A172 (cell line): ENCODE results near the gene PTH1R. TPM values are rescaled to one million over a fixed set of nuclear protein-coding genes. Genes with fewer than 3 reads are reported as not detected.
A peak's percentile ranks its signal among the peaks of the same experiment; 100 is the strongest.

Experiments used
- DNase-seq: peaks from one replicate; pipeline ENCODE4 v3.0.0-alpha.2; 2015; ENCODE audit warnings: low spot score
- total RNA-seq: library from RNA; depleted of rRNA; stranded (reverse); fragments of >200 nt; shearing (Covaris generic); gene quantifications from 2 replicates; pipeline ENCODE4 v1.2.3, GENCODE V29; 2014; rRNA removed

PTH1R gene
- total RNA-seq, 1 experiment from 2014 or later, result 2.8 TPM

DNA sequence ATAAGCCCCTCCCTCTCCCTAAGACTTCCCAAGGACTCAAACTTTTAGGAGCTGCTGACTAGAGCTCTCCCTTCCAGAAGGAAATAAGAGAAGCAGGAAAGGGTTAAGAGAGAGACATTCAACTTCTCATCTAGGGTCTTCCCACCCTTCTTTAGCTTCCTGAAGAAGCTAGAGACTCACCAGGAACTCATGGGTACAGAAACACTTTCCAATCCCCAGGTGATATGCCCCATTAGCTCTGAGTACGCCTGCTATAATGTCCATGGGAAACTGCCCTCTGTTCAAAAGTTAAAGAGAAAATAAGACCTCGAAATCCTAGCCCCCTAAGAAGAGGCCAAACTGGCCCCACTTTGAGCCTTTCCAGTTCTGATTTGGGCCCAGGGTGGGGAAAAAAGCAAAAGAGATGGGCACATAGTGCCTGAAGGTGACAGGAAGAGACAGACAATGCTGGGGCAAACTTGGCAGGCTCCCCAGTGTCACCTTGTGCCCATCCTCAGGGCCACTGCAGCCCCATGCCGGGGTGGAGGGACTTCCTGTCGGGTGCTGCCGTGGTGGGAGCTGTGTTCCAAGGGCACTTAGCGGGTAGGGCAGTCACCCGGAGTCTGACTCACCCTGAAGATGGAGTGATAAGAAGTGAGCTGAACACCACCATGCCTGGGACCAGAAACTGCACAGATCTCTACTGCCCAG is 69.5 kb downstream of the PTH1R start:
- DNase-seq, result peak; percentile 87

DNA sequence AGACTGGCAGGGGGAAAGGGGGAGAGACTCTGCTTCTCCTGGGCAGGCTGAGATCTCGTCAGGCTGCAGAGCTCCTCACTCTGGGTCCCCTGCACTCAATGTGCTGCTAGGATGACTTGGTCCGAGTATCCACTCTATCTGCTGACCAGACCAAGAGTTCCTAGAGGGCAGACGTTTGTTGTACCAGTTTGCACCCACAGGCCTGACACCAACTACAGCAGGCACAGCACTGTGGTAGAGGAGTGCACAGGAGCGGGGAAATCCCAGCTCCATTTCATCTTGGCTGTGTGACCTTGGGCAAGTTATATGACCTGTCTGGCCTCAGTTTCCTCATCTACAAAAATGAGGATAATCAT is 70.0 kb downstream of the PTH1R start:
- no peak for DNase-seq

DNA sequence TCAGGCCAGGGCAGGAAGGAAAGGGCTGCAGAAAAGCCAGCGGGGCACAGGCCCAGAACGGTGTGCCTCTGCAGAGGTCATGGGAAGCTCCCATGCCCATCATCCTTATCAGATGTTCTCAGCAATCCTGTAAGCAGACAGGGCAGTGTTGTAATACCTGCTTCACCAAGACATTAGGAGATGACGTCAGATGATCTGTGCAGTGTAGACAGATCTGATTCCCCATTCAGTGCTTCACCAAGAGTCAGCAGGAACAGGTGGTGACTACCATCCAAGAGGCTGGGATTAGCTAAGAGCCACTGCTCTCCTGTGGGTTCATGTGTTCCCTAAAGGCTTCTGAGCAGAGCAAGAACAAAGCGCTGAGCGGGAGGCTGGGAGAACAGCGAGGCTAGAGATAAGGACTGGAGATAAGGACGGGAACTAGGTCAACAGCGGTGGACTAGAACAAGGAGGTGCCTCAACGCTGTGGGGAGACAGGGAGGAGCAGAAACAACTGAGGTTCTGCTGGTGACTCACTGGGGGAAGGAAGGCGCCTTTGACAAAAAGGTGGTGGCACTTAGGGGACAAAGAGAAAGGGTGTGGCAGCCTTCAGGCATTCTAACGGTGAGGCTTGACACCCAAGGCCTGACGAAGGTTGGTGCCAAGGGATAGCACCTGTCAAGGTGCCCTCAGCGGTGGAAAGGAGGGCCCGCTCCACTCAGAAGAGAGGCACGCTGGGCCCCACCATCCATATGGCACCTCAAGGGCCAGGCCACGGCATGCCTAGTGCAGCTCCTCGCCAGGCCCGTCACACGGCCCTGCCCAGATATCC is 70.7 kb downstream of the PTH1R start:
- DNase-seq, result peak; percentile 82

DNA sequence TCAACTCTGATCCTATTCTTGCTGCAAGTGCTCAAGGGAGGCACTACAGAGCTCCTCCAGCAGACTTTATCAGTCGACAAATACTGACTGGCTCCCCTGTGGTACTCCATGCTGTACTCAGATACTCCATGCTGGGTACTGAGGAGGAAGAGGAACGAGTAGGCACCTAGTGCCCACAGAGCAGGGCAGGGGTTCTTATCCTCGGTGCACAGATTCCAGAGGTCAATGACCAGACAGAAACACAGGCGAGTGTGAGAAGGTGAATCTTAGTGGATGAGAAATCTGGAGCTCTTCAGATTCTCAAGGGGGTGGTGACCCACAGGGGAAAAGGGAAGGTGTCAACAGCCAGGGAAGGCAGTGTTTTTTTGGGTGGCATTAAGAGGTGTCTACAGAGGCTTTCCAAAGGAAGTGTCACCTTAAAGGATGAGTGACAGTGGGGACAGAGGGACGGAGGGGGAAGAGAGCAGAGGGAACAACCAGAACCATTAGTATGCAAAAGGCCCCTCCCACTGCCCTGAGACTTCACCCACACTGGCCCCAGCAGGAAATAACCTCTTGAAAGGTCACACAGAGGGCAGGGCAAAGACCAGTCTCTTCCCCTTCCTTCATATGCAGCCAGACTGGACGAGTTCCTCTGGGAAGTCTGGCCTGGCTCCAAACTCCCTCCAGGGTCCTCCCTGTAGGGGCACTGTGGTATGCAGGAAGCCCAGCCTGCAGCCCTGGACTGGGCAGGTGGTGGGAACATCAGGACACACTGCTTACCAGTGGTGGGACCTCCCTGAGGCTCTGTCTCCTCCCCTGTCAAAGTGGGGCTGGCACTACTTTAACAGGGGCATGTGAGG is 71.5 kb downstream of the PTH1R start:
- peak; percentile 50 for DNase-seq

DNA sequence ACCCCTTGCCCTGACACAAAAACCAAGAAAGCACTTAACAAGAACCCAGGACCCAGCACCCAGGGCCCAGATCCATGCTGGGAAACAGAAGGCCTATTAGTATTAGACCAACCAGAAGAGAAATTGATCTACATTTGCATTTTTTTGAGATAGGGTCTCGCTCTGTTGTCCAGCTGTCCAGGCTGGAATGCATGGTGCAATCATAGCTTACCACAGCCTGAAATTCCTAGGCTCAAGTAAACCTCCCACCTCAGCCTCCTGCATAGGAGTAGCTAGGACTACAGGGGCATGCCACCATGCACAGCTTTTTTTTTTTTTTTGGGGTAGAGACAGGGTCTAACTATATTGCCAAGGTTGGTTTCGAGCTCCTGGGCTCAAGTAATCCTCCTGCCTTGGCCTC is 72.7 kb downstream of the PTH1R start:
- DNase-seq, result no peak

DNA sequence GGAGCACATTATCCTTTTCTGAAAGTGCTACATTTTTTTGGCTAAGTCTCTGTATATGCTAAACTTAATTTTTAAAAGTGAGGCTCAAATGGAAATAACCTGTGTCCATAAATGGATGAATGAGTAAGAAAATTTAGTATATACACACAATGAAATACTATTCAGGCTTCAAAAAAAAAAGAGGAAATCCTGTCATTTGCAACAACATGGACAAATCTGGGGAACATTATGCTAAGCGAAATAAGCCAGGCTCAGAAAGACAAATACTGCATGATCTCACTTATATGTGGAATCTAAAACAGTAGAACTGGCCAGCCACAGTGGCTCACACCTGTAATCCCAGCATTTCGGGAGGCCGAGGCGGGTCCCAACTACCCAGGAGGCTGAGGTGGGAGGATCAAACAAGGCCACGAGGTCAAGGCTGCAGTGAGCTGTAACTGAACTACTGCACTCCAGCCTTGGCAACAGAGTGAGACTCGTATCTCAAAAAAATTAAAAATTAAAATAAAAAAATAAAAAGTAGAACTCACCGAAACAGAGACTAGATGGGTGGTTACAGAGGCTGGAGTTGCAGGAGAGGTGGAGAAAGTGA is 73.2 kb downstream of the PTH1R start:
- no peak for DNase-seq

DNA sequence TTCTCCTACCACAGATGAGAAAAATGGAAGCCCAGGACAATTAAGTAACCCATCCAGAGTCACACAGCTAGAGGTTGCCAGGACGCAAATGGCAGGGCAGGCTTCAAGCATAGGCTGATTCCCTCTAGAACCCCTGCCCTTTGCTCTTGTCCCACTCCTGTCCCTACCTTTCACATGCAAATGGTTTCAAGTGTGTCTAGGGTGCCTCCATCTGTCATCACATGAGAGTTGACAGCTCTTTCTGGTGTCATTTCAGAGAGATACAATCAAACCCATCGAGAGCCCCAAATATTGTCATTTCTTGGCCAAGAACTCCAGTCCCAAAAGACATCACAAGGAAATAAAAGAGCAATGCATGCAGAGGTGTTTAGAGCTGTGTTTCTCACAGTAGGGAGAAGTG is 75.3 kb downstream of the PTH1R start:
- no peak for DNase-seq

Other genes with a start within 250 kb of the PTH1R start
- 5.4 and 5.6 TPM in 2 replicates for gene ALS2CL, start 184.0 kb upstream of the PTH1R start, total RNA-seq
- gene TMIE, start 176.3 kb upstream of the PTH1R start, total RNA-seq, result 0.12 TPM in 1 of 2 replicates, not detected in the other
- gene PRSS50, start 159.9 kb upstream of the PTH1R start, total RNA-seq, result not detected in 2 replicates
- gene MYL3, start 14.3 kb upstream of the PTH1R start, total RNA-seq, result 0.57 and 1.3 TPM in 2 replicates
- 21.1 and 32.5 TPM in 2 replicates for gene CCDC12, start 99.0 kb downstream of the PTH1R start, total RNA-seq
- 10.9 and 13.9 TPM in 2 replicates for gene NBEAL2, start 101.9 kb downstream of the PTH1R start, total RNA-seq